ENCODE data around the gene ALOXE3. TPM values are rescaled to one million over a fixed set of nuclear protein-coding genes. Genes with fewer than 3 reads are reported as not detected.

ALOXE3 gene
- total and polyA plus RNA-seq, 2 of the 8 experiments (the other 6 are each of a cell fraction or from before 2014, with no cell fraction given): 0.26 TPM; not detected in 1

DNA sequence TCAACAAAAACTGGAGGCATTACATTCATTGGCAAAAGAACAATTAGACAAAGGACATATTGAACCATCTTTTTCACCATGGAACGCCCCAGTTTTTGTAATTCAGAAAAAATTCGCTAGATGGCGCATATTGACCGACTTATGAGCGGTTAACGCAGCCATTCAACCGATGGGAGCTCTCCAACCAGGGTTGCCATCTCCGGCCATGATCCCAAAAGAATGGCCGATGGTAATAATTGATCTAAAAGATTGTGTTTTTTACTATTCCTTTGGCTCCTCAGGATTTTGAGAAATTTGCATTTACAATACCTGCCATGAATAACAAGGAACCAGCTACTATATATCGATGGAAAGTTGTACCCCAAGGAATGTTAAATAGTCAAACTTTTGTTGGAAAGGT is 58.0 kb downstream of the ALOXE3 start (continued):
- TF ChIP-seq, protein P1, sequence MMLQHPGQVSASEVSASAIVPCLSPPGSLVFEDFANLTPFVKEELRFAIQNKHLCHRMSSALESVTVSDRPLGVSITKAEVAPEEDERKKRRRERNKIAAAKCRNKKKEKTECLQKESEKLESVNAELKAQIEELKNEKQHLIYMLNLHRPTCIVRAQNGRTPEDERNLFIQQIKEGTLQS (IDR thresholded peaks at IDR 0.05; ENCODE audit: insufficient read depth, low read depth, low read length): no peak
- no peak for TF ChIP-seq CBX8 (IDR thresholded peaks at IDR 0.05; ENCODE audit: borderline replicate concordance, low read depth, low read length)
- no peak for TF ChIP-seq HDAC6 (IDR thresholded peaks at IDR 0.05; ENCODE audit: low read depth, low read length)
- TF ChIP-seq SAP30 (IDR thresholded peaks at IDR 0.05; ENCODE audit: insufficient read depth, insufficient replicate concordance, low read length): no peak
- TF ChIP-seq RXRA (IDR thresholded peaks at IDR 0.05; ENCODE audit: insufficient read depth, low read depth, low read length): no peak

Data from H1 (cell line).